T-helper 2 cell (primary cell): Measurements from ENCODE around the gene SLC26A3.

Experiments
- DNase-seq, 5 experiments: peaks; one replicate each; pipeline versions ENCODE4 v3.0.0 to v3.0.0-alpha.2; 2012 to 2022

SLC26A3 gene

GRCh38 chr7:107815254-107815882, 12.3 kb upstream of the SLC26A3 start:
- peak in 1 of 5 experiments; percentile 75 for DNase-seq

- DNase-seq, result no peak
Observed at GRCh38 chr7:107813524-107813923, 10.5 kb upstream of the SLC26A3 start.

GRCh38 chr7:107811934-107812333, 8.9 kb upstream of the SLC26A3 start:
- no peak for DNase-seq

- DNase-seq, result no peak
Observed at GRCh38 chr7:107810626-107811025, 7.6 kb upstream of the SLC26A3 start.

- no peak for DNase-seq
Observed at GRCh38 chr7:107809179-107809578, 6.2 kb upstream of the SLC26A3 start.

GRCh38 chr7:107799647-107800264, 3.3 kb downstream of the SLC26A3 start:
- no peak for DNase-seq

- no peak for DNase-seq
Observed at GRCh38 chr7:107792364-107792763, 10.7 kb downstream of the SLC26A3 start.

GRCh38 chr7:107789647-107790046, 13.4 kb downstream of the SLC26A3 start:
- no peak for DNase-seq

GRCh38 chr7:107788662-107789061, 14.4 kb downstream of the SLC26A3 start:
- DNase-seq, result no peak

GRCh38 chr7:107788216-107788615, 14.8 kb downstream of the SLC26A3 start:
- no peak for DNase-seq

GRCh38 chr7:107785926-107786325, 17.1 kb downstream of the SLC26A3 start:
- no peak for DNase-seq

- DNase-seq, result no peak
Observed at GRCh38 chr7:107785170-107785569, 17.9 kb downstream of the SLC26A3 start.

GRCh38 chr7:107783648-107784047, 19.4 kb downstream of the SLC26A3 start:
- DNase-seq, result no peak

GRCh38 chr7:107782374-107782773, 20.6 kb downstream of the SLC26A3 start:
- DNase-seq, result no peak

GRCh38 chr7:107779647-107780099, 23.4 kb downstream of the SLC26A3 start:
- no peak for DNase-seq

GRCh38 chr7:107778283-107778682, 24.7 kb downstream of the SLC26A3 start:
- DNase-seq, result no peak

GRCh38 chr7:107777702-107778101, 25.3 kb downstream of the SLC26A3 start:
- DNase-seq, result no peak

GRCh38 chr7:107773027-107773426, 30.0 kb downstream of the SLC26A3 start:
- no peak for DNase-seq

- no peak for DNase-seq
Observed at GRCh38 chr7:107768263-107768662, 34.8 kb downstream of the SLC26A3 start.

- no peak for DNase-seq
Observed at GRCh38 chr7:107767391-107767790, 35.6 kb downstream of the SLC26A3 start.

GRCh38 chr7:107758667-107759066, 44.4 kb downstream of the SLC26A3 start:
- DNase-seq, result no peak

GRCh38 chr7:107754642-107755041, 48.4 kb downstream of the SLC26A3 start:
- DNase-seq, result peak in 1 of 5 experiments; percentile 6

- no peak for DNase-seq
Observed at GRCh38 chr7:107751113-107751512, 51.9 kb downstream of the SLC26A3 start.

- no peak for DNase-seq
Observed at GRCh38 chr7:107746006-107746405, 57.0 kb downstream of the SLC26A3 start.

GRCh38 chr7:107744345-107744750, 58.7 kb downstream of the SLC26A3 start:
- no peak for DNase-seq
